ENCODE results near the gene MIB2.

- TF ChIP-seq TAF1 (IDR thresholded peaks at IDR 0.05; ENCODE audit: borderline replicate concordance, low read depth, low read length), result no peak
- TF ChIP-seq POLR2A (IDR thresholded peaks at IDR 0.05; ENCODE audit: low read depth, low read length), result no peak
- no peak for TF ChIP-seq POLR2AphosphoS5 (IDR thresholded peaks at IDR 0.05; ENCODE audit: low read depth, low read length)
Observed at GRCh38 chr1:1599030-1599934, 16.0 kb upstream of the MIB2 start.

Measured in GM12892 (cell line).